HTR-8/SVneo (cell line): ENCODE measurements around the gene CRYL1.

Source experiments
- DNase-seq: peaks from one replicate; pipeline ENCODE4 v3.0.0; 2011; ENCODE audit warnings: low spot score, mixed read lengths; ENCODE audit not compliant: insufficient read length
- FAIRE-seq: peaks from 2 replicates; lab custom pipeline; 2011; peaks lifted over from hg19 to GRCh38; lab: Jason Lieb, UNC

The CRYL1 gene, protein sequence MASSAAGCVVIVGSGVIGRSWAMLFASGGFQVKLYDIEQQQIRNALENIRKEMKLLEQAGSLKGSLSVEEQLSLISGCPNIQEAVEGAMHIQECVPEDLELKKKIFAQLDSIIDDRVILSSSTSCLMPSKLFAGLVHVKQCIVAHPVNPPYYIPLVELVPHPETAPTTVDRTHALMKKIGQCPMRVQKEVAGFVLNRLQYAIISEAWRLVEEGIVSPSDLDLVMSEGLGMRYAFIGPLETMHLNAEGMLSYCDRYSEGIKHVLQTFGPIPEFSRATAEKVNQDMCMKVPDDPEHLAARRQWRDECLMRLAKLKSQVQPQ

DNA sequence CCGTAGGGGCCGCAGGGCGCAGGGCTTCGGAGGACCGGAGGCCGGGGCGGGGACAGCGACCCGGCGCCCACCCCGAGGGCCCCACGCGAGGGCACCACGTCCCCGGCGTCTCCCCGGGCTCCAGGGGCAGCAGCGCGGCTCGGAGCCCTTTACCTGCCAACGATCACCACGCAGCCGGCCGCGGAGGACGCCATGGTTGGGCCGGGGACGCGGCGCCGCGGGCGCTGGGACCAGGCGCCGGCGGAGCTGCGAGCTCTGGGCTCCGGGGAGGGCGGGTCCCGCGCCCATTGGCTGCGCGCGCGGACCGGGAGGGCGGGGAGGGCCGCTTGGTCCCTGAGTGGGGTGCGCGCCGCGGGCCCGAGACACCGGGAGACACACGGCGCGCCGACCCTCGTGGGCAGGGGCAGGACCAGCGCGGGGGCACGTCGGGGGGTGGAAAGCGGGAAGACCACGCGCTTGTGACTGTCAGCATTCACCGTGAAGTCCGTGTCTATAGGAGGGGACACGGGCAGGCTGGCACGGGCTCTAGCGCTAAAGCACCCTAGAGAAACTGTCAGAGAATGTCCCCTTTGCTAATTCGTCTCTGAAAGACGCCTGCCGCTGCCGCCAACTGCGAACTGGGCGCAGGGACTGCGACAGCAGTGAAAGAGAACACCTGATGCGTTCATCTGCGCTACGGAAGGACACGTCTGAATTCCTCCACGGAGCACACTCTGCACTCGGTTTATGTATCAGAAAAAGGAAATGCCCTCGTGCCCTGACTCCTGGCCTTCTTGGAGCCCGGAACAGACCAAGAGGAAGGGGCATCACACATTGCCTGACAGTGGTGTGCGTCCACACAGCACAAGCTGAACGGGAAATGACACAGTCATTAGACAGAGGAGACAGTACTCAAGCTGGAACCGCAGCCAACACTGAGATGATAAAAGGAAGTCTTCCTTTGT, at the start of gene CRYL1:
TSS of gene CRYL1 (minus strand) at position 257 of the 944 bp plus-strand sequence. CDS start at position 194, 63 bp downstream.
- DNase-seq = peak; percentile 51
- FAIRE-seq = no peak

- no peak for DNase-seq
- no peak for FAIRE-seq
Measured at GRCh38 chr13:20573636-20574035, 48.0 kb upstream of the CRYL1 start.

DNA sequence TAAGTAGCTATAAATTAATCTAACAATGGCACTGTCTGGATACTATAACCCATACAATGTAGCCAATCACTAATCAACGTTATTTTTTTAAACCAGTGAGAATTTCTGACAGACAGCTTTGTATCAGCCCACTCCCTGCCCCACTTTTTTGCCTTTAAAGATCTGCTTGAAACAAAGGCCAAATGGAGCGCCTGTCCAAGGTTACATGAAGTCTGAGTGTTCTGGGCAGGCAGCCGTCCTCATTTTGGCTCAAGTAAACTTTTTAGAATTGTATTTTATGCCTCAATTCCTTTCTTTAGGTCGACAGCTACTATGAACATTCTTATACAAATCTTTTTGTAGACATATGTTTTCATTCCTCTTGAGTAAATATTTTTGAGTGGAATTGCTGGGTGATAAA, 47.5 kb upstream of the CRYL1 start:
- no peak for FAIRE-seq

GRCh38 chr13:20571676-20572075, 46.0 kb upstream of the CRYL1 start:
- no peak for DNase-seq
- FAIRE-seq = no peak

More for the DNA sequence above, 47.5 kb upstream of the CRYL1 start:
- DNase-seq = no peak

DNA sequence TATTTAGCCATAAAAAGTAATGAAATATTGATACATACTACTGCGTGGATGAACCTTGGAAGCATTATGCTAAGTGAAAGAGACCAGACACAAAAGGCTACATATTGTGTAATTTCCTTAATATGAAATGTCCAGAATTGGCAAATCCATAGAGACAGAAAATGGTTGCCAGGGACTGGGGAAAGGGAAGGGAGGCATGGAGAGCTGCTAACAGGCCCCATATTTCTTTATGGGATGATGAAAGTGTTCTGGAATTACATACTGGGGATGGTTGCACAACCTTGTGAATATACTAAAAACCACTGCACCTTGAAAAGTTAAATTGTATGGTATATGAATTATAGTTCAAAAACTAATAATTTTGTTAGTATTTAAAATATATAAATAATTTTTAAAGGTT, 44.9 kb upstream of the CRYL1 start:
- no peak for DNase-seq
- FAIRE-seq = no peak

- no peak for DNase-seq
- FAIRE-seq = no peak
Measured at GRCh38 chr13:20567881-20568528, 42.3 kb upstream of the CRYL1 start.

- no peak for FAIRE-seq
- DNase-seq = peak; percentile 67
Measured at GRCh38 chr13:20566898-20567874, 41.5 kb upstream of the CRYL1 start, which contains the start of gene IFT88. IFT88 (plus strand) TSS chr13:20567157; CDS start chr13:20574386, 7,229 bp downstream.

DNA sequence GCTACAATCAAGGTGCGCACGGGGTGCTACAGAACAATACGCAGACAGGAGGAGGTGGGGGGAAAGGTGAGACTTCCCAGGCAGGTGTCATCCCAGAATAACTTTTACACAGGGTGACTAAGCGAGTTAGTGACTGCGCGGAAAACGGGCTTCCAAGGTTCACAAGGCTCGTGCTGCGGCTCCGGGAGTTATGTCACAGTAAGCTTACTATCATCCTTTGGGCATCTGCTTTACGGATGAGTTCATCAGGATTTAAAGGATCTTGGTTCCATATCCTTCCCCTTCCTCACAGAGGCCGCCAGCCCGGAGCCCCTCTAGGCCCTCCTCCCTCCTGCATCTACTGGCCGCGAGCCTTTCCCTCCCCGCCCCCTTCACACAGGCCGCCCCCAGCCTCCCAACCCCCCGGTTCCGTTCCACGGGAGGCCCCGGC, 40.8 kb upstream of the CRYL1 start:
- FAIRE-seq = no peak
- peak; percentile 44 for DNase-seq

DNA sequence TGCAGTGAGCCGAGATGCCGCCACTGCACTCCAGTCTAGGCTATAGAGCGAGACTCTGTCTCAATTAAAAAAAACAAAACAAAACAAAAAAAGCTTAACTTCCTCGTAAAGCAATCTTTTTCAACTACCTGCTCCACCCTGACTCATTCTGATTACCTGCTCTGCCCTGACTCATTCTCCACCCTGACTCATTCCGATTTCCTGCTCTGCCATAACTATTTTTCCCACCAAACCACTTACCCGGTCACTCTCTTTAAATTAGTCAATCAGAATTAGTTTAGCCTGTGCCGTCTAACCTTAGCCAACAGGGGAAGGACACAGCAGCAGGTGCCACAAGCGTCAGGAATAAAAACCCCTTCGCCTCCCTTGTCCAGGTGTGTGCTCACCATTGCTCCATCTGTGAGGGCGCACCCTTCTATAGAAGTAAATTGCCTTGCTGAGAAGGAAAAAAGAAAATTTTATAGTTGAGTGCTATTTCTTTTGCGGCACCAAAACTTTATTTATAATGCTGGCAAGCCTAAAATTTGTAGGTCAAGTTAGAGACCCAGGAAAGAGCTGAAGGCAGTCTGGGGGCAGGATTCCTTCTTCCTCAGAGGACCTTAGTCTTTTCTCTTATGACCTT, 39.6 kb upstream of the CRYL1 start:
- DNase-seq (no peak), FAIRE-seq (no peak)

- no peak for DNase-seq
- FAIRE-seq = no peak
Measured at GRCh38 chr13:20561741-20562140, 36.1 kb upstream of the CRYL1 start.

- FAIRE-seq = no peak
- DNase-seq = no peak
Measured at GRCh38 chr13:20559659-20560356, 34.2 kb upstream of the CRYL1 start.

GRCh38 chr13:20558982-20559381, 33.3 kb upstream of the CRYL1 start:
- no peak for FAIRE-seq
- DNase-seq = no peak

DNA sequence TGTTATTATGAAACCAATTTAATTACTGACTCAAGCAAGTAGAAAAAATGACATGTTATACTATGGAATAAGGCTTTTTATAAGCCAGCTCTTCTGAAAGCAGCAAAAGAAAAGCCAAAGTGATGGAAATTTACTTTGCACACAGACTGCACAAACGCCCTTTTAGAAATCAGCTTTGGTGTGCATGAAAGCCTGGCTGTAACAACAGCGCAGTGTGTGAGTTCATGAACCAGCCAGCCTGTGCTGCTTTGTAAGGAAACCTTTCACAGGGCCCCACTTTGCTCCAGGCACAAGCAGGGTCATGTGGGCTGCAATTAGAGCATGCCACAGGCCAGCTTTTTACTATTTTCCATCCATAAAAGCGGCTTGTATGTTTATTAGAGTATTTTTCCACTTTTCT, 27.7 kb upstream of the CRYL1 start:
- no peak for FAIRE-seq

DNA sequence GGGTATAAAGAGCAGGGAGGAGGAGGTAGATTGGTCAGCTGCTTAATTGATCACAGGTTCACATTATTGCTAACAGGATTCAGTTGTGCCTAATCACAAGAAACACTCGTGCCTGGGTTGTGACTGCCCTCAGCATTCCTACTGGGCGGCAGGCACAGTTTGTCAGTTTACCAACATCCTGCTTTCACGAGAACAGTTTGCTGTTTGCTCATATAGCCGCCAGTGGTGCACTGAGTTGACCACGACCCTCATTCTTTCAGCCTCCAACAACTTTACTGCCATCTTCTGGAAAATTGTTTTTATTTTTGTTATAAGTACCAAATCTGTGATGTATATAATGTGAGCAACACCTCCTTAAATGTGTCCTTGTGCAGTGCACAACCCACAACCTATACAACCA, 25.1 kb upstream of the CRYL1 start:
- DNase-seq = no peak
- no peak for FAIRE-seq

More for the DNA sequence above, 27.7 kb upstream of the CRYL1 start:
- no peak for DNase-seq

DNA sequence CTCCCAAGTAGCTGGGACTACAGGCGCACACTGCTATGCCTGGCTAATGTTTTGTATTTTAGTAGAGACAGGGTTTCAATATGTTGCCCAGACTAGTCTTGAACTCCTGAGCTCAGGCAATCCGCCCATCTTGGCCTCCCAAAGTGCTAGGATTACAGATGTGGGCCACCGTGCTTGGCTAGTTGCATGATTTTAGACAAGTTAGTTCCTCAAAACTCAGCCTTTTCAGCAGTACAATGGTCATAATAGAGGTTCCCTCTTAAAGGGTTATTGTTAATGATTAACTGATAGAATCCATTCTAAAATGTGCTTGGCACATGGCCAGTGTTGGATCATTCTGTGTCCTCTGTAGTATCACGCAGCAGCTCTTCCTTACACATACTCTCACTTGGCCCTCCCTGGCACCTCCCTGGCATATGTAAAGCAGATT, 21.8 kb upstream of the CRYL1 start:
- FAIRE-seq (no peak), DNase-seq (no peak)

DNA sequence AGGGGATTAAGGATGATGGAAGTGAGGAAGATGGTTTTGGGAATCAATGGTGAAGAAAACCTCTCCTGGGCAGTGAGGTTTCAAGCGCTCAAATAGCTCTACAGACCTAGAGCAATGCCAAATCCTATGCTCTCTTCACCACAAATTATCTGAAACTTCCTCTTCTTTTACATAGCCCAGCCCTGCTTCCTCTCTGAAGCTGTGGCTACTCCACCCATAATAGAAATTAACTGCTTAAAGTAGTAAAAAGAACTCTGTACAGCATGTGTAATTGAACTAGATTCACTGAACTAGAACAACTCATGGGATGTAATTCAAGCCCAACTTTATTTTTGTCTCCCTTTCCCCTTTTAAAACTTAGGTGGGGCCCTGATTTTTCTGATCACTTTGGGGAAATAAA, 20.9 kb upstream of the CRYL1 start:
- DNase-seq = no peak

DNA sequence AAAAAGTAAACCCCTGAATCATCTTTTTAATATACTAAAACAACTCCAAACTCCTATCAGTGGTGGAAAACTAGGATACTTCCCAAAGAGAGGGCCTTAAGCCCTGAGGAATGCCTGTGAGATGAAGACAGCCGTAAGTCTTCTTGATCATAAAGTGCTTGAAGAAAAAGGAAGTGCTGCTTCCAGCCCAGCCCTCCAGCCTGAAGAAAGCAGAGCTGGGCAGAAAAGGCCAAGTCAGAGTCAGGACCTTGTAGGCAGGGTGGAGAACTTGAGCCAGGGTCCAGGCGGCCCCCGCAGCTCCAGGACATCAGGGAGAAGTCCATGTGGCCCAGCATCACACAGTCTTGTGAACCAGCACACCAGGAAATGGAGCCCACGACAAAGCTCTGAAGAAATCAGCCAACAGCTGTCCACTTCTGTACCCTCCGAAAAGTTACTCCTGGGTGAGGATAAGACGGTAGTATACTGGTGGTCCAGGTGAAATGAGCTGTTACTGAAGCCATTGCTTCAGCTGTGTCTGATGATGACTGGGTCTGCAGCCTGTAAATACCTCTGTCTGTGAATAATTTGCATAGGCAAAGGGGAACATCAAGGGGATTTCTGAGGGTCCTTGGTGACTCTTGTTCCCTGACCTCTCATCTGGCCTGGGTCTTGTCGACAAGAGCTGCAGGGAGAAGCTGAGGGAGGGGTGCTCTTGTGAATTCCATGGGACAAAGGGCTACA, 18.7 kb upstream of the CRYL1 start:
- no peak for FAIRE-seq
- DNase-seq = no peak

More for the DNA sequence above, 20.9 kb upstream of the CRYL1 start:
- FAIRE-seq = no peak

DNA sequence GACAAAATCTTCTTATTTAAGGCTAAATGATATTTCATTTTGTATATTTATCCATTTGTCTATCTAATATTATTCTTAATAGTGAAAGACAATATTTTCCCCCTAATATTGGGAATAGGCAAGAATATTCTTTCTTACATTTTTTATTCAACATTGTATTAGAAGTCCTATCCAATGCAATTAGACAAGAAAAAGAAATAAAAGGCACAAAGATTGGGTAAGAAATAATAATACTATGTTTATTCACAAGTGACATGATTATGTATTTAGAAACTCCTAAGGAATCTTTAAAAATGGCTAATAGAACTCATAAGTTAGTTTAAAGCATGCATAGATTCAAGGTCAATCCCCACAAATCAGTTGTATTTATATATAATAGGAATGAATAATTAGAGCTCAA, 11.3 kb upstream of the CRYL1 start:
- FAIRE-seq (no peak), DNase-seq (no peak)
